ENCODE data around the gene ATP8B4. TPM values are rescaled to one million over a fixed set of nuclear protein-coding genes. Genes with fewer than 3 reads are reported as not detected.
"Not testable (repeated sequence)": the region's sequence is repeated elsewhere in the genome, so short reads cannot be mapped to it uniquely, and the experiment has no call there.

Gene ATP8B4
- total RNA-seq, 5 donors from 2014 or later (not counting 1 experiment from before 2014, with no cell fraction given), result 0.72 to 2.4 (median 1.3) TPM

DNA sequence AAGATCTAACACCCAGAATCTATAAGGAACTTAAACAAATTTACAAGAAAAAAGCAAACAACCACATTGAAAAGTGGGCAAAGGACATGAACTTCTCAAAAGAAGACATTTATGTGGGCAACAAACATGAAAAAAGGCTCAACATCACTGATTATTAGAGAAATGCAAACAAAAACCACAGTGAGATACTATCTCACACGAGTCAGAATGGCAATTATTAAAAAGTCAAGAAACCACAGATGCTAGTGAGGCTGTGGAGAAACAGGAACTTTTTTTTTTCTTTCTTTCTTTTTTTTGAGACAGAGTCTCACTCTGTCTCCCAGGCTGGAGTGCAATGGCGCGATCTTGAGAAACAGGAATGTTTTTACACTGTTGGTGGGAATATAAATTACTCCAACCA, 29.6 kb downstream of the ATP8B4 start:
- H3K4me1 ChIP-seq (ENCODE audit: control insufficient read depth in 1 of 2, extremely low read depth in 1 of 2, insufficient read depth in 2 of 2, low read length in 2 of 2); H3K4me1 Mint-ChIP-seq; H3K9me3 Mint-ChIP-seq; H3K27me3 ChIP-seq (replicated peaks in 1 of 2; ENCODE audit: control insufficient read depth in 2 of 2, extremely low read depth in 1 of 2, insufficient read depth in 2 of 2, low read length in 1 of 2); POLR2A ChIA-PET; H3K27ac ChIP-seq (ENCODE audit: low read length); DNase-seq; ATAC-seq (replicated peaks in 1 of 4); CTCF ChIA-PET; H3K4me3 Mint-ChIP-seq; H3K36me3 ChIP-seq (ENCODE audit: control insufficient read depth in 2 of 2, extremely low read depth in 1 of 2, insufficient read depth in 1 of 2, low read length in 1 of 2); H3K27ac Mint-ChIP-seq; H3K9me3 ChIP-seq; H3K4me3 ChIP-seq (ENCODE audit: control insufficient read depth in 1 of 2, extremely low read depth in 1 of 2, low read length in 1 of 2); H3K36me3 Mint-ChIP-seq: not testable (repeated sequence)
- WGBS (ENCODE audit: insufficient coverage), result no CpG with 5 or more reads among the region's 3 CpGs
- H3K27me3 Mint-ChIP-seq, result peaks cover 2 to 14% of the 10 kb centered on the region in 2 donors

DNA sequence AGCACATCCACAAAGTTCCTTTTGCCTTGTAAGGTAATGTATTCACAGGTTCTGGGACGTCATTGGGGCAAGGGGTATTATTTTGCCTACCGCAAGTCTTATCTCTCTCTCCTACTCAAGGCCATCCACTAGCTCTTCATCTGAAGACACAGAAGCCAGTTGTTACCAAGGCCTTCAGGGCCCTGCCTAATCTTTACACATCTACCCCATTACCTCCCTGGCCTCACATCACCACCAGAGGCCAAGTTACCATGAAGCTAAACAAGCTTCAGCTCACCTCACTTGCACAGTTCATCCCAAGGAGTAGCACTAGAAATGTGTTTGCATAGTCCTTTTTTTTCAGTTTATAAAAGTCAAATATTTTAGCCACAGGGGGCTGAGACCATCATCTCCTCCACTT, 34.1 kb downstream of the ATP8B4 start:
- Histone ChIP-seq H3K4me3 (ENCODE audit: control insufficient read depth in 1 of 2, extremely low read depth in 1 of 2, low read length in 1 of 2) (no peak overlapping the region), H3K27me3 (replicated peaks in 1 of 2; ENCODE audit: control insufficient read depth in 2 of 2, extremely low read depth in 1 of 2, insufficient read depth in 2 of 2, low read length in 1 of 2) (peaks cover 0 to 3% of the 10 kb centered on the region in 2 experiments)

DNA sequence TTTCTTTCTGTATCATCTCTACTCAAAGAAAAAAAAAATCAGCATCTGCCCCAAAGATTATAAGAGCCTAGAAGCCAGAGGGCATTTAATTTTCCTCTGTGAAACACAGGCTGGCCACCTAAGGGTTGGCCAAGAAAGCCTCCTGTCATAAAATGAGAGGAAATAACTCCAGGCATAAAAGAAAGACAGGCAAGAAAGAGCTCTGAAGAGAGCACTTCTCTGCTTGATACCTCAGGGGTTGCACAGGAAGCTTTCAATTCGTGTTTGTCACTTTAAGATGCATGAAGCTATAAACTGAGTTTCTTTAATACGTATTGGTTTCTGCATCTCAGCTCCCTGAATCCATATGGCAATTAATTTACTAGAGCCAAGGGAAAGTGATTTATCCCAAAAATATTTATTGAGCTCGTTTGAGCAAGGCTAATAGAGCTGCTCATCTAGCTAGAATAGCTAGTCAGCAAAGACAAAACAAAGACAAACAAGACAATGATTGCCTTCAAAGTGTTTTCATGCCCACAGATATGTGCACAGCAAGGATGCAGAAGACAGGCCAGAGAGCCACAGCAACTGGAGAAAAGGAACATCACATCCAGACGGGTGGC, 35.5 kb downstream of the ATP8B4 start:
- Histone ChIP-seq H3K4me1 (ENCODE audit: control insufficient read depth in 1 of 2, extremely low read depth in 1 of 2, insufficient read depth in 2 of 2, low read length in 2 of 2) (no peaks in the 10 kb centered on the region), H3K4me3 (ENCODE audit: control insufficient read depth in 1 of 2, extremely low read depth in 1 of 2, low read length in 1 of 2) (no peak overlapping the region), H3K27ac (ENCODE audit: low read length) (no peak overlapping the region), H3K27me3 (replicated peaks in 1 of 2; ENCODE audit: control insufficient read depth in 2 of 2, extremely low read depth in 1 of 2, insufficient read depth in 2 of 2, low read length in 1 of 2) (peaks cover 0 to 3% of the 10 kb centered on the region in 2 experiments), H3K36me3 (ENCODE audit: control insufficient read depth in 2 of 2, extremely low read depth in 1 of 2, insufficient read depth in 1 of 2, low read length in 1 of 2) (no peaks in the 10 kb centered on the region), H3K9me3 (no peaks in the 10 kb centered on the region)
- H3K4me1 Mint-ChIP-seq, result no peaks in the 10 kb centered on the region
- ATAC-seq (replicated peaks in 1 of 4), result no peak
- ChIA-PET POLR2A (no interaction called here), CTCF (interaction anchor here in 1 of 2 donors (0.5 to 0.6 kb wide), 2 partner anchors 59 to 178 kb away, joined by 3 read pairs; no protein-coding TSS in a partner anchor)
- DNase-seq, result no peak
- no peaks in the 10 kb centered on the region for H3K36me3 Mint-ChIP-seq
- H3K4me3 Mint-ChIP-seq, result no peak overlapping the region
- 44% methylated on average over 3 of the region's 4 CpGs for WGBS (ENCODE audit: insufficient coverage)
- H3K27ac Mint-ChIP-seq, result no peak overlapping the region
- H3K9me3 Mint-ChIP-seq, result no peaks in the 10 kb centered on the region
- H3K27me3 Mint-ChIP-seq, result peaks cover 2 to 3% of the 10 kb centered on the region in 2 donors

More for the DNA sequence above, 34.1 kb downstream of the ATP8B4 start:
- CTCF ChIA-PET, result interaction anchor here in 1 of 2 donors (0.5 kb wide), 1 partner anchor 884 kb away, joined by 4 read pairs; no protein-coding TSS in a partner anchor
- Mint-ChIP-seq H3K36me3 (no peaks in the 10 kb centered on the region), H3K9me3 (peaks cover 0 to 3% (median 2%) of the 10 kb centered on the region in 3 donors), H3K4me3 (no peak overlapping the region), H3K4me1 (no peaks in the 10 kb centered on the region), H3K27me3 (peaks cover 2 to 13% of the 10 kb centered on the region in 2 donors), H3K27ac (no peak overlapping the region)
- DNase-seq (no peak), ATAC-seq (replicated peaks in 1 of 4) (no peak)
- no peak overlapping the region for H3K27ac ChIP-seq (ENCODE audit: low read length)
- WGBS (ENCODE audit: insufficient coverage), result 100% methylated on average over 1 of the region's 2 CpGs
- POLR2A ChIA-PET, result no interaction called here
- no peaks in the 10 kb centered on the region for H3K4me1 ChIP-seq (ENCODE audit: control insufficient read depth in 1 of 2, extremely low read depth in 1 of 2, insufficient read depth in 2 of 2, low read length in 2 of 2)
- H3K9me3 ChIP-seq, result no peaks in the 10 kb centered on the region
- H3K36me3 ChIP-seq (ENCODE audit: control insufficient read depth in 2 of 2, extremely low read depth in 1 of 2, insufficient read depth in 1 of 2, low read length in 1 of 2), result no peaks in the 10 kb centered on the region

DNA sequence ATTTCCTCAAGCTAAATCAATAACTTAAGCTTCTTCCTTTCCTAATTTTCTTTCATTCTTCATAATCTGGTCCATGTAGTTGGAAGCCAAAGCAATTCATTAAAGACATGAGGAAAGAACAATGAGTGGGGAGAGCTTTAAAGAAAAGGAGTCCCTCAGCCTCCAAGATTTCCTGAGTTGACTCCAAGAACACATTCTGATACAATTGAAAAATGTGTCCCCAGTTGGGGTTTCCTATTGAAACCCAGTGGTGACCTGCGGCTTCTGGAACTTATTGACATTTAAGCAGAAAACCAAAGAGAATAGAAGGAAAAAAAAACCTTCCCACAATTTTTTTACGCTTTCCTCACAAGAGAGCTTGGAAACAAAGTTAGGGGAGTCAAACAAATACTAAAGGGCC, 37.0 kb downstream of the ATP8B4 start:
- Histone ChIP-seq H3K4me1 (ENCODE audit: control insufficient read depth in 1 of 2, extremely low read depth in 1 of 2, insufficient read depth in 2 of 2, low read length in 2 of 2) (no peaks in the 10 kb centered on the region), H3K27me3 (replicated peaks in 1 of 2; ENCODE audit: control insufficient read depth in 2 of 2, extremely low read depth in 1 of 2, insufficient read depth in 2 of 2, low read length in 1 of 2) (no peaks in the 10 kb centered on the region), H3K27ac (ENCODE audit: low read length) (no peak overlapping the region), H3K4me3 (ENCODE audit: control insufficient read depth in 1 of 2, extremely low read depth in 1 of 2, low read length in 1 of 2) (no peak overlapping the region), H3K9me3 (no peaks in the 10 kb centered on the region), H3K36me3 (ENCODE audit: control insufficient read depth in 2 of 2, extremely low read depth in 1 of 2, insufficient read depth in 1 of 2, low read length in 1 of 2) (no peaks in the 10 kb centered on the region)
- no peak for ATAC-seq (replicated peaks in 1 of 4)
- no peaks in the 10 kb centered on the region for H3K9me3 Mint-ChIP-seq
- ChIA-PET CTCF (no interaction called here), POLR2A (interaction anchor here in 1 of 2 donors (0.6 kb wide), 1 partner anchor 440 kb away, joined by 3 read pairs; no protein-coding TSS in a partner anchor)
- H3K27me3 Mint-ChIP-seq, result no peaks in the 10 kb centered on the region
- H3K4me3 Mint-ChIP-seq, result no peak overlapping the region
- H3K4me1 Mint-ChIP-seq, result no peaks in the 10 kb centered on the region
- H3K27ac Mint-ChIP-seq, result no peak overlapping the region
- no peak for DNase-seq
- WGBS (ENCODE audit: insufficient coverage), result no CpG with 5 or more reads among the region's 2 CpGs
- H3K36me3 Mint-ChIP-seq, result no peaks in the 10 kb centered on the region

DNA sequence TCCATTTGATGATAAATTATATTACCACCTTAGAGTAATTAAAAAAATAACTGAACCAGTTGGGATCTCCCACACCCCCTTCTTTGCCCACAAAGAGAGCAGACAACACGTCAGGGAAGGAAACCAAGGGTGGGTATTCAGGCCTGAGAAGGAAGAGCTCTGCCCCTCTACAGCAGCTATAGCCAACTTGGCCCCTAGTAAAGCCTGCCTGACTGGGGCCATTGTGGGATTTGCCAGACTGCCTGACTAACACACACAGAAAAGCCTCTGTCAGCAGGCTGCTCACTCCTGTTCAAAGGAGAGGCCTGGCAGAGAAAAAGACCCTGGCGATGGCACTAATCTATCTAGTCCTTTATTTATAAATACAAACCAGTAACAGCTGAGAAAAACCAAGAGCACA, 41.4 kb downstream of the ATP8B4 start:
- ATAC-seq (replicated peaks in 1 of 4), result no peak
- Histone ChIP-seq H3K27me3 (replicated peaks in 1 of 2; ENCODE audit: control insufficient read depth in 2 of 2, extremely low read depth in 1 of 2, insufficient read depth in 2 of 2, low read length in 1 of 2) (no peaks in the 10 kb centered on the region), H3K4me1 (ENCODE audit: control insufficient read depth in 1 of 2, extremely low read depth in 1 of 2, insufficient read depth in 2 of 2, low read length in 2 of 2) (no peaks in the 10 kb centered on the region), H3K27ac (ENCODE audit: low read length) (no peak overlapping the region), H3K4me3 (ENCODE audit: control insufficient read depth in 1 of 2, extremely low read depth in 1 of 2, low read length in 1 of 2) (no peak overlapping the region), H3K9me3 (no peaks in the 10 kb centered on the region), H3K36me3 (ENCODE audit: control insufficient read depth in 2 of 2, extremely low read depth in 1 of 2, insufficient read depth in 1 of 2, low read length in 1 of 2) (no peaks in the 10 kb centered on the region)
- Mint-ChIP-seq H3K27ac (no peak overlapping the region), H3K27me3 (peaks cover 0 to 8% of the 10 kb centered on the region in 2 donors), H3K4me3 (no peak overlapping the region), H3K9me3 (no peaks in the 10 kb centered on the region), H3K4me1 (no peaks in the 10 kb centered on the region), H3K36me3 (no peaks in the 10 kb centered on the region)
- no peak for DNase-seq
- POLR2A ChIA-PET, result no interaction called here
- no CpG with 5 or more reads among the region's 2 CpGs for WGBS (ENCODE audit: insufficient coverage)
- CTCF ChIA-PET, result no interaction called here

DNA sequence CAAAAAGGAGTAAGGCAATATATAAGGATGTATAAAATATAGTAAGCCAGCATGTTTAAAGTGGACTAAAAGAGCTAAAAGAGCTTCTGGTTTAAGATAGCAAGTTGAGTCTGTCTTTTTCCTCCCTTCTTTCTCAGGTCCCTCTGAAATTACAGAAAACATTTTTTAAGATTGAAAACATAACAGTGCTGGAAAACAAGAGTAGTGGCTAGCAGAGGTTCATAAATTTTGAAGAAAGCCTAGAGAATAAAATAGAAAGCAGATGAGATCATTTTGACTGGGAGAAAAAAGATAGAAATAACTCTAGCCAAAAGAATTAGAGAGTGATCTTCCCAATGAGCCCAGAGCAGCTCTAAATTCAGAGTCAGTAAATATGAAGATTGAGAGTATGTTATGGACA, 41.9 kb downstream of the ATP8B4 start:
- ATAC-seq (replicated peaks in 1 of 4) (no peak), DNase-seq (no peak)
- Histone ChIP-seq H3K4me3 (ENCODE audit: control insufficient read depth in 1 of 2, extremely low read depth in 1 of 2, low read length in 1 of 2) (no peak overlapping the region), H3K27ac (ENCODE audit: low read length) (no peak overlapping the region), H3K9me3 (no peaks in the 10 kb centered on the region), H3K27me3 (replicated peaks in 1 of 2; ENCODE audit: control insufficient read depth in 2 of 2, extremely low read depth in 1 of 2, insufficient read depth in 2 of 2, low read length in 1 of 2) (no peaks in the 10 kb centered on the region), H3K4me1 (ENCODE audit: control insufficient read depth in 1 of 2, extremely low read depth in 1 of 2, insufficient read depth in 2 of 2, low read length in 2 of 2) (no peaks in the 10 kb centered on the region), H3K36me3 (ENCODE audit: control insufficient read depth in 2 of 2, extremely low read depth in 1 of 2, insufficient read depth in 1 of 2, low read length in 1 of 2) (no peaks in the 10 kb centered on the region)
- H3K27me3 Mint-ChIP-seq, result peaks cover 0 to 8% of the 10 kb centered on the region in 2 donors
- no peaks in the 10 kb centered on the region for H3K9me3 Mint-ChIP-seq
- H3K27ac Mint-ChIP-seq, result no peak overlapping the region
- H3K36me3 Mint-ChIP-seq, result no peaks in the 10 kb centered on the region
- ChIA-PET POLR2A (no interaction called here), CTCF (no interaction called here)
- H3K4me3 Mint-ChIP-seq, result no peak overlapping the region
- H3K4me1 Mint-ChIP-seq, result no peaks in the 10 kb centered on the region

Measured in T-cell (primary cell).